ENCODE data around the gene SPHK1.

SPHK1 gene

DNA sequence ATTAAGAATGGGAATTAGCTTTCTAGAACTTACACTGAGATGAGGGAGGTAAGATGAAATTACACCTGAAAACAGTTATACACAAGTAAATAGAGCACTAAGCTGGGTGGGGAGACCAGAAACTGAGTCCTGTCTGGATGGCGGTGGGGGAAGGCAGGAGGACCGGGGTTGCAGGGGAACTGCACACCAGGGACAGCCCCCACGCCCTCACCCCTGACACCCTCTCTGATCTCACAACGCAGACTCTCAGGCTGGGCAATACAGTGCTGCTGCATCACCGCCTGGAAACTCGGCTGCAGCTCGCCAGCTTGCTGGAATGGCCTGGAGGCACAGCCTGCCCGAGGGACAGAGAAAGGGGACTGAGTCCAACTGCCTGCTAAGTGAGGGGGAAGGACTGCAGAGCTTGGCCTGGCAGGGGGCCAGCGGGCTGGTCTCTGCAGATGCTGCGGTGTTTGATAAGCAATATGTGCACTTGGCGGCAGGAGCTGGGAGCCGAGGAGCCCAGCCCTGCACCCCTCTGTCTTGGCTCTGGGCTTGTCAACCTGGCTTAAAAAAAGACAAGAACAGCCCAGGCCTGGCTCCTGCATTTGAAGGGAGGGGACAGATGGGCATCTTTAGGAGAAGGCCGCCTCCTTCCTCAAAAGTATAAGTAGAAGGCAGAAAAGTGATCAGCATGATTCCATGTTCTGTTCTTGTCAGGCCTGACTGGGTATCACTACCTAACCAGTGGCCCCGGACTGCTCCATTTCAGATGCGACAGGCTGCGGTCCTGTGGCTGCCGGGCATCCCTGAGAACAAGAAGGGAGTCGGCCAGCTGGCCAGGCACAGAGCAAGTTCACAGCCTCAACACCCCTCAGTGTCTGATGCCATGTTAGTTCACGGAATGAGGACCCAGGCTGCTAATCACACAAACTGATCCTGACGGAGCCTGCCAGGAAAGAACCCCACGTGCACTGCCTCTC lies 30.2 kb downstream of the SPHK1 start:
- ChIA-PET CTCF (interaction anchor here (0.9 to 26.4 kb wide), 14 partner anchors 12 to 210 kb away, joined by 3 to 578 read pairs (median 4); partner anchors contain the start of genes SPHK1 and UBE2O), POLR2A (interaction anchor here (1.1 kb wide), 1 partner anchor 32 kb away, joined by 4 read pairs; no protein-coding TSS in a partner anchor)
- no peak overlapping the region for H3K4me3 ChIP-seq (ENCODE audit: low read depth, low read length)
- DNase-seq (ENCODE audit: low read depth, low spot score), result no peak
- TF ChIP-seq, protein P1, sequence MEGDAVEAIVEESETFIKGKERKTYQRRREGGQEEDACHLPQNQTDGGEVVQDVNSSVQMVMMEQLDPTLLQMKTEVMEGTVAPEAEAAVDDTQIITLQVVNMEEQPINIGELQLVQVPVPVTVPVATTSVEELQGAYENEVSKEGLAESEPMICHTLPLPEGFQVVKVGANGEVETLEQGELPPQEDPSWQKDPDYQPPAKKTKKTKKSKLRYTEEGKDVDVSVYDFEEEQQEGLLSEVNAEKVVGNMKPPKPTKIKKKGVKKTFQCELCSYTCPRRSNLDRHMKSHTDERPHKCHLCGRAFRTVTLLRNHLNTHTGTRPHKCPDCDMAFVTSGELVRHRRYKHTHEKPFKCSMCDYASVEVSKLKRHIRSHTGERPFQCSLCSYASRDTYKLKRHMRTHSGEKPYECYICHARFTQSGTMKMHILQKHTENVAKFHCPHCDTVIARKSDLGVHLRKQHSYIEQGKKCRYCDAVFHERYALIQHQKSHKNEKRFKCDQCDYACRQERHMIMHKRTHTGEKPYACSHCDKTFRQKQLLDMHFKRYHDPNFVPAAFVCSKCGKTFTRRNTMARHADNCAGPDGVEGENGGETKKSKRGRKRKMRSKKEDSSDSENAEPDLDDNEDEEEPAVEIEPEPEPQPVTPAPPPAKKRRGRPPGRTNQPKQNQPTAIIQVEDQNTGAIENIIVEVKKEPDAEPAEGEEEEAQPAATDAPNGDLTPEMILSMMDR (IDR thresholded peaks at IDR 0.05; ENCODE audit: insufficient read depth, low read length, missing control alignments), result no peak

DNA sequence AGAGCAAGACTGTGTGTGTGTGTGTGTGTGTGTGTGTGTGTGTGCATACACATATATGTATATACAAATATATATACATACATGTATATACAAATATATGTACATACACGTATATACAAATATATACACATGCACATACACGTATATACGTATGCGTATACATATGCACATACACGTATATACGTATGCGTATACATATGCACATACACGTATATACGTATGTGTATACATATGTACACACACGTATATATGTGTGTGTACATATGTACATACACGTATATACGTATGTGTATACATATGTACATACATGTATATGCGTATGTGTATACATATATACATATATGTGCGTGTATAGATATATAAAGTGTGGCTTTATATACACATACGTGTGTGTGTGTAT lies 31.4 kb downstream of the SPHK1 start:
- ChIA-PET CTCF (interaction anchor here (0.9 to 26.4 kb wide), 4 partner anchors 7 to 42 kb away, joined by 3 to 578 read pairs (median 16); partner anchors contain the start of gene SPHK1), POLR2A (no interaction called here)
- DNase-seq (ENCODE audit: low read depth, low spot score), result no peak
- TF ChIP-seq, protein P1 (IDR thresholded peaks at IDR 0.05; ENCODE audit: insufficient read depth, low read length, missing control alignments), result no peak
- H3K4me3 ChIP-seq (ENCODE audit: low read depth, low read length), result no peak overlapping the region

GRCh38 chr17:76416457-76416856 lies 32.0 kb downstream of the SPHK1 start:
- no peak for DNase-seq (ENCODE audit: low read depth, low spot score)
- TF ChIP-seq, protein P1 (IDR thresholded peaks at IDR 0.05; ENCODE audit: insufficient read depth, low read length, missing control alignments), result no peak
- no peak overlapping the region for H3K4me3 ChIP-seq (ENCODE audit: low read depth, low read length)
- ChIA-PET CTCF (interaction anchor here (1.0 to 26.4 kb wide), 9 partner anchors 8 to 115 kb away, joined by 3 to 578 read pairs (median 4); partner anchors contain the start of gene SPHK1), POLR2A (no interaction called here)

GRCh38 chr17:76416899-76417298 lies 32.5 kb downstream of the SPHK1 start:
- no peak for DNase-seq (ENCODE audit: low read depth, low spot score)
- POLR2A ChIA-PET, result no interaction called here
- CTCF ChIA-PET, result interaction anchor here (1.0 to 26.4 kb wide), 9 partner anchors 8 to 115 kb away, joined by 3 to 578 read pairs (median 4); partner anchors contain the start of gene SPHK1

DNA sequence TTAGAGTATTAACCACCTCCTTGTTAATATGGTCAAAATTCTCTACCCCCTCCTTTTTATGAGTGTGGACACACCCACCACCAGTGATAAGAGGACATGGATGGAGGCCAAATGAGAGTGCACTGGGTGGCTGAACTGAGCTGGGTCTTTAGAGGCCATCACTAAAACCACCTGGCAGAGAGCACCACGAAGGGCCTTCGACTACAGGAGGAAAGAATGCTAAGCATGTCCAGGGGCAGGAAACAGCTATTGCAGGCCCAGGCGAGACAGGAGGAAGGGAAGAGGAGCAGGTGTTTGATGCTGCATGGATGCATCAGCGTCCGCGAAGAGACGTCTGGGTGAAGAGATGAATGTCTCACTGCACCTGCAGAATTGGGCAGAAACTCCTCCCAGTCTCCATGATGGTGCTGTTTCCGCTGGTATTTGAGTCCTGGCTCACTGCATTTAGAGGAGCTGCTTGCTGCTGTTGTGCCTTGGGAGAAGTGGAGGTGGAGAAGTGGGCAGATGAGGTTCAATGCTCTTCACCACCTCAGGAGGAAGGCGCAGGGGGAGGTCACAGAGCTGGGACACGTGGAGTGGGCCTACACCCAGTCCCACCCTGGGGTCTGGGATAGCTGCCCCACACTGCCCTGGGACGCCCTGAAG lies 33.2 kb downstream of the SPHK1 start:
- TF ChIP-seq, protein P1 (IDR thresholded peaks at IDR 0.05; ENCODE audit: insufficient read depth, low read length, missing control alignments), result no peak
- CTCF ChIA-PET, result interaction anchor here (0.7 to 26.4 kb wide), 9 partner anchors 9 to 206 kb away, joined by 3 to 578 read pairs (median 4); partner anchors contain the start of gene SPHK1
- DNase-seq (ENCODE audit: low read depth, low spot score), result no peak
- no peak overlapping the region for H3K4me3 ChIP-seq (ENCODE audit: low read depth, low read length)
- POLR2A ChIA-PET, result no interaction called here

More at GRCh38 chr17:76416899-76417298, 32.5 kb downstream of the SPHK1 start:
- TF ChIP-seq, protein P1 (IDR thresholded peaks at IDR 0.05; ENCODE audit: insufficient read depth, low read length, missing control alignments), result no peak
- H3K4me3 ChIP-seq (ENCODE audit: low read depth, low read length), result no peak overlapping the region

Measured in AG04449 (cell line).